SK-N-SH (cell line): Measurements from ENCODE around the gene PPIL1. TPM values are rescaled to one million over a fixed set of nuclear protein-coding genes. Genes with fewer than 3 reads are reported as not detected.

Source experiments
- CTCF ChIA-PET: fragments of 300-600, 350-600 bp; formaldehyde crosslinking; extraction: SDS; loops from one replicate; lab custom pipeline; 2021; lab: Yijun Ruan, JAX
- POLR2A ChIA-PET: fragments of 350-600 bp; sonication (Branson Sonifier 250); formaldehyde crosslinking; extraction: SDS; loops from one replicate; lab custom pipeline; 2020; ENCODE audit warnings: antibody characterized with exemption, inconsistent platforms; lab: Yijun Ruan, JAX
- DNase-seq: peaks from one replicate; pipeline ENCODE4 v3.0.0; 2012
- H2AFZ ChIP-seq: fragments of 200-600 bp; sonication (generic); 2 replicates; pipeline ENCODE4 v1.8.1; 2016; ENCODE audit warnings: antibody characterized with exemption, mild to moderate bottlenecking, low read depth
- H3F3A ChIP-seq: fragments of 200-600 bp; sonication (generic); replicated peaks from 2 replicates; pipeline ENCODE3; 2016; ENCODE audit warnings: antibody characterized with exemption, mild to moderate bottlenecking; ENCODE audit not compliant: insufficient read depth
- H3K27ac ChIP-seq, 2 experiments: fragments of 200-500 bp in 1 of 2; fragments of 200-600 bp in 1 of 2; sonication (Bioruptor generic) in 1 of 2; sonication (generic), shearing (Covaris generic) in 1 of 2; 2 replicates each; pipeline versions ENCODE4 v1.5.1 to v1.6.1; 2014 to 2016; ENCODE audit warnings: low read depth in 2 of 2, inconsistent platforms in 1 of 2, low read length in 1 of 2, mild to moderate bottlenecking in 1 of 2, mixed read lengths in 1 of 2
- H3K27me3 ChIP-seq: fragments of 200-600 bp; sonication (generic), shearing (Covaris generic); 2 replicates; pipeline ENCODE4 v1.6.1; 2016; ENCODE audit warnings: mixed run types; ENCODE audit not compliant: insufficient read depth
- H3K36me3 ChIP-seq, 2 experiments: fragments of 200-500 bp in 1 of 2; fragments of 200-600 bp in 1 of 2; sonication (Bioruptor generic) in 1 of 2; sonication (generic) in 1 of 2; replicated peaks in 1 of 2; 2 replicates each; pipeline versions ENCODE3 to v1.5.1; 2014 to 2016; ENCODE audit warnings: low read length in 1 of 2, mild to moderate bottlenecking in 1 of 2; ENCODE audit not compliant: insufficient read depth in 2 of 2, control insufficient read depth in 1 of 2
- H3K4me1 ChIP-seq, 2 experiments: fragments of 200-500 bp in 1 of 2; fragments of 200-600 bp in 1 of 2; sonication (Bioruptor generic) in 1 of 2; sonication (generic), shearing (Covaris generic) in 1 of 2; 2 replicates each; pipeline versions ENCODE4 v1.5.1 to v1.6.1; 2014 to 2016; ENCODE audit warnings: low read depth in 1 of 2, low read length in 1 of 2, mixed run types in 1 of 2; ENCODE audit not compliant: insufficient read depth in 2 of 2, control insufficient read depth in 1 of 2
- H3K4me2 ChIP-seq: fragments of 200-600 bp; sonication (generic), shearing (Covaris generic); 2 replicates; pipeline ENCODE4 v1.6.1; 2017; ENCODE audit warnings: mixed run types
- H3K4me3 ChIP-seq, 2 experiments: fragments of 200-500 bp in 1 of 2; fragments of 200-600 bp in 1 of 2; sonication (Bioruptor generic) in 1 of 2; sonication (generic), shearing (Covaris generic) in 1 of 2; 2 replicates each; pipeline versions ENCODE4 v1.5.1 to v1.8.1; 2014 to 2016; ENCODE audit warnings: low read depth in 2 of 2, inconsistent platforms in 1 of 2, low read length in 1 of 2, mild to moderate bottlenecking in 1 of 2, mixed read lengths in 1 of 2, moderate library complexity in 1 of 2
- H3K79me2 ChIP-seq: fragments of 200-600 bp; sonication (generic); 2 replicates; pipeline ENCODE4 v1.8.1; 2017; ENCODE audit warnings: mild to moderate bottlenecking; ENCODE audit not compliant: insufficient read depth
- H3K9ac ChIP-seq: fragments of 200-600 bp; sonication (generic); 2 replicates; pipeline ENCODE4 v1.6.1; 2017; ENCODE audit warnings: mixed run types
- H3K9me2 ChIP-seq: fragments of 200-600 bp; sonication (generic); 2 replicates; pipeline ENCODE4 v1.6.1; 2017; ENCODE audit warnings: mixed run types
- H3K9me3 ChIP-seq: fragments of 200-600 bp; sonication (generic); 2 replicates; pipeline ENCODE4 v1.6.1; 2017; ENCODE audit warnings: mixed run types, mild to moderate bottlenecking, moderate library complexity
- H4K20me1 ChIP-seq: fragments of 200-600 bp; sonication (generic); 2 replicates; pipeline ENCODE4 v1.6.1; 2017; ENCODE audit warnings: mild to moderate bottlenecking, mixed run types; ENCODE audit not compliant: insufficient read depth
- CHD2 ChIP-seq: fragments of 150-350 bp; IDR thresholded peaks from 2 replicates; pipeline ENCODE4 v1.6.1; 2018; ENCODE audit warnings: low read length; ENCODE audit not compliant: partially characterized antibody
- CTCF ChIP-seq: fragments of 200-600 bp; sonication (generic); IDR thresholded peaks from 2 replicates; pipeline ENCODE4 v1.6.1; 2017; ENCODE audit warnings: antibody characterized with exemption, mild to moderate bottlenecking, moderate library complexity
- EZH2phosphoT487 ChIP-seq: fragments of 200-600 bp; sonication (generic); IDR thresholded peaks from 2 replicates; pipeline ENCODE4 v1.6.1; 2017; ENCODE audit warnings: low read depth, mixed run types, mild to moderate bottlenecking, antibody characterized with exemption, moderate library complexity, borderline replicate concordance
- FOSL2 ChIP-seq: IDR thresholded peaks from 2 replicates; pipeline ENCODE4 v1.4.0; 2012; ENCODE audit warnings: low read depth, mild to moderate bottlenecking, moderate library complexity, borderline replicate concordance
- FOXJ3 ChIP-seq: sonication (generic); formaldehyde crosslinking; IDR thresholded peaks from 2 replicates; pipeline ENCODE4 v1.5.1; 2020; ENCODE audit warnings: mild to moderate bottlenecking, missing genetic modification reagents
- GABPA ChIP-seq: IDR thresholded peaks from 2 replicates; pipeline ENCODE4 v1.4.0; 2012; ENCODE audit warnings: low read depth, mild to moderate bottlenecking
- IRF3 ChIP-seq: fragments of 150-350 bp; IDR thresholded peaks from 2 replicates; pipeline ENCODE4 v1.6.1; 2016; ENCODE audit warnings: mild to moderate bottlenecking, low read depth, low read length
- PBX3 ChIP-seq: IDR thresholded peaks from 2 replicates; pipeline ENCODE4; 2012
- POLR2AphosphoS5 ChIP-seq: IDR thresholded peaks from 2 replicates; pipeline ENCODE4 v1.6.1; 2012; ENCODE audit warnings: low read depth, low read length
- RAD21 ChIP-seq: IDR thresholded peaks from 2 replicates; pipeline ENCODE4 v1.6.1; 2012; ENCODE audit warnings: mild to moderate bottlenecking, low read length
- RCOR1 ChIP-seq: fragments of 150-350 bp; IDR thresholded peaks from 2 replicates; pipeline ENCODE4 v1.6.1; 2017; ENCODE audit warnings: antibody characterized with exemption, low read length
- REST ChIP-seq: IDR thresholded peaks from 2 replicates; pipeline ENCODE4 v1.6.1; 2012; ENCODE audit warnings: mild to moderate bottlenecking, low read depth, low read length, moderate library complexity
- RXRA ChIP-seq: IDR thresholded peaks from 2 replicates; pipeline ENCODE4 v1.4.0; 2012; ENCODE audit warnings: low read depth, mild to moderate bottlenecking, borderline replicate concordance
- SIN3A ChIP-seq: IDR thresholded peaks from 2 replicates; pipeline ENCODE4 v1.6.1; 2012; ENCODE audit warnings: low read depth, mild to moderate bottlenecking, low read length, moderate library complexity, borderline replicate concordance
- SMC3 ChIP-seq: IDR thresholded peaks from 2 replicates; pipeline ENCODE4 v1.6.1; 2012; ENCODE audit warnings: low read depth, low read length, improper control_type of control experiment
- TAF1 ChIP-seq: IDR thresholded peaks from 2 replicates; pipeline ENCODE4 v1.6.1; 2012; ENCODE audit warnings: low read depth, mild to moderate bottlenecking, low read length, moderate library complexity, borderline replicate concordance
- TCF12 ChIP-seq: IDR thresholded peaks from 2 replicates; pipeline ENCODE4 v1.4.0; 2012
- USF1 ChIP-seq: IDR thresholded peaks from 2 replicates; pipeline ENCODE4 v1.4.0; 2012; ENCODE audit warnings: low read depth, borderline replicate concordance
- YY1 ChIP-seq: IDR thresholded peaks from 2 replicates; pipeline ENCODE4 v1.4.0; 2012; ENCODE audit warnings: low read depth, mild to moderate bottlenecking
- whole genome bisulfite sequencing: methylation state at CpG from one replicate; pipeline ENCODE4 v1.1.6; 2017; ENCODE audit warnings: low lambda C conversion rate; 5-methylcytosine and 5-hydroxymethylcytosine counted together
- polyA plus RNA-seq, 3 experiments: library from polyadenylated mRNA; depleted of rRNA; stranded (reverse); fragments of >200 nt; gene quantifications; 2 replicates each; pipeline ENCODE4 v1.2.3, GENCODE V29; 2012

The PPIL1 gene
- polyA plus RNA-seq, 1 of the 3 experiments (the other 2 are of a cell fraction), result 36.6 TPM

GRCh38 chr6:36873115-36873514 is 1.5 kb downstream of the PPIL1 start:
- Histone ChIP-seq H4K20me1 (no peaks in the 10 kb centered on the region), H3K9ac (no peak overlapping the region), H3K4me2 (peak overlapping the region; percentile 73), H3F3A (peaks cover 3% of the 10 kb centered on the region), H3K9me3 (no peaks in the 10 kb centered on the region), H3K9me2 (no peaks in the 10 kb centered on the region), H3K36me3 (peaks cover 19 to 23% of the 10 kb centered on the region in 2 experiments), H3K4me1 (peaks cover 0 to 10% of the 10 kb centered on the region in 2 experiments; a peak in 2 of 4 replicates), H2AFZ (no peak overlapping the region), H3K79me2 (peaks cover 49% of the 10 kb centered on the region), H3K27me3 (no peaks in the 10 kb centered on the region), H3K4me3 (no peak overlapping the region; a peak in 1 of 4 replicates), H3K27ac (no peak overlapping the region)
- ChIA-PET CTCF (interaction anchor here (0.6 to 5.8 kb wide), 14 partner anchors 10 to 1343 kb away, joined by 3 to 72 read pairs (median 8); partner anchors contain the start of gene C6orf89), POLR2A (interaction anchor here (1.0 to 2.8 kb wide), 3 partner anchors 8 to 23 kb away, joined by 3 to 26 read pairs (median 3); partner anchors contain the start of gene C6orf89)
- no peak for DNase-seq
- WGBS, result 91% methylated on average over 1 of the region's 1 CpG
- TF ChIP-seq CTCF, result no peak

- Histone ChIP-seq H3K4me3 (no peak overlapping the region), H3F3A (peaks cover 3% of the 10 kb centered on the region), H3K36me3 (peaks cover 19 to 34% of the 10 kb centered on the region in 2 experiments), H2AFZ (no peak overlapping the region), H3K27me3 (no peaks in the 10 kb centered on the region), H3K4me1 (peaks cover 0 to 20% of the 10 kb centered on the region in 2 experiments; a peak in 2 of 4 replicates), H3K9me3 (no peaks in the 10 kb centered on the region), H3K27ac (no peak overlapping the region), H3K79me2 (peaks cover 62% of the 10 kb centered on the region), H3K9ac (no peak overlapping the region), H3K4me2 (no peak overlapping the region), H4K20me1 (no peaks in the 10 kb centered on the region)
- POLR2A ChIA-PET, result interaction anchor here (0.6 kb wide), 1 partner anchor 38 kb away, joined by 3 read pairs; no protein-coding TSS in a partner anchor
- no peak for DNase-seq
- WGBS, result 96% methylated on average over 3 of the region's 3 CpGs
- CTCF ChIA-PET, result interaction anchor here (1.1 to 5.8 kb wide), 5 partner anchors 14 to 147 kb away, joined by 4 to 72 read pairs (median 46); no protein-coding TSS in a partner anchor
- no peak for TF ChIP-seq FOXJ3 (CRISPR knock-in tag)
- TF ChIP-seq PBX3, result no peak
- no peak for TF ChIP-seq POLR2AphosphoS5
- TF ChIP-seq FOSL2, result no peak
- no peak for TF ChIP-seq GABPA
- TF ChIP-seq CHD2, result no peak
- TF ChIP-seq TAF1, result no peak
- TF ChIP-seq SIN3A, result no peak
- TF ChIP-seq USF1, result no peak
- no peak for TF ChIP-seq TCF12
- no peak for TF ChIP-seq EZH2phosphoT487
- TF ChIP-seq SMC3, result no peak
- no peak for TF ChIP-seq RXRA
- no peak for TF ChIP-seq RCOR1
- TF ChIP-seq RAD21, result no peak
- TF ChIP-seq REST, result no peak
- no peak for TF ChIP-seq YY1
- no peak for TF ChIP-seq IRF3
- TF ChIP-seq, all 33 proteins: peak for 0
- no peaks in the 10 kb centered on the region for H3K9me2 ChIP-seq
These were observed 2.9 kb downstream of the PPIL1 start for GRCh38 chr6:36871686-36872085.
